Endothelial cell of umbilical vein (primary cell): ENCODE measurements around the gene S100Z. TPM values are rescaled to one million over a fixed set of nuclear protein-coding genes. Genes with fewer than 3 reads are reported as not detected.
A peak's percentile ranks its signal among the peaks of the same experiment; 100 is the strongest.

Experiments
- BruUV-seq: library from RNA; stranded (reverse); fragments of 400-500 nt; replicated peaks from 2 replicates; lab custom pipeline; 2021; lab: Mats Ljungman, UMichigan
- CTCF ChIA-PET: fragments of 300-600, 350-600 bp; sonication (Branson Sonifier 250); formaldehyde crosslinking; loops from one replicate; lab custom pipeline; 2021; ENCODE audit warnings: antibody characterized with exemption, inconsistent platforms; lab: Charles Lee
- POLR2A ChIA-PET: fragments of 300-600, 350-600 bp; sonication (Branson Sonifier 250); formaldehyde crosslinking; loops from one replicate; lab custom pipeline; 2021; ENCODE audit warnings: antibody characterized with exemption, inconsistent platforms; lab: Charles Lee
- DNase-seq: peaks from one replicate; pipeline ENCODE4 v3.0.0-alpha.2; 2011; ENCODE audit warnings: low read depth, low spot score
- FAIRE-seq: peaks from 2 replicates; lab custom pipeline; 2011; peaks lifted over from hg19 to GRCh38; lab: Jason Lieb, UNC
- H2AFZ ChIP-seq: 2 replicates; pipeline ENCODE4 v1.6.0; 2012; ENCODE audit warnings: low read depth, low read length, control low read depth, inconsistent platforms
- H3K27ac ChIP-seq: 2 replicates; pipeline ENCODE4 v1.5.1; 2011; ENCODE audit warnings: low read depth, mild to moderate bottlenecking, control low read depth, low read length, moderate library complexity; ENCODE audit not compliant: insufficient read depth
- H3K27me3 ChIP-seq, 2 experiments: 2 replicates each; pipeline versions ENCODE4 v1.6.0 to v1.6.1; 2011; ENCODE audit warnings: low read length in 2 of 2, mixed read lengths in 1 of 2; ENCODE audit not compliant: control insufficient read depth in 2 of 2, insufficient read depth in 2 of 2
- H3K36me3 ChIP-seq, 2 experiments: 2 replicates in 1 of 2; 3 replicates in 1 of 2; pipeline ENCODE4 v1.5.1; 2011; ENCODE audit warnings: low read length in 2 of 2, mild to moderate bottlenecking in 1 of 2, moderate library complexity in 1 of 2; ENCODE audit not compliant: control insufficient read depth in 2 of 2, insufficient read depth in 2 of 2; ENCODE audit errors: extremely low read depth in 1 of 2
- H3K4me1 ChIP-seq: 3 replicates; pipeline ENCODE4 v1.5.1; 2011; ENCODE audit warnings: mild to moderate bottlenecking, low read length; ENCODE audit not compliant: control insufficient read depth, insufficient read depth; ENCODE audit errors: extremely low read depth
- H3K4me2 ChIP-seq: 2 replicates; pipeline ENCODE4 v1.6.1; 2011; ENCODE audit warnings: low read length, control low read depth, mixed read lengths; ENCODE audit not compliant: insufficient read depth
- H3K4me3 ChIP-seq, 3 experiments: fragments of 200-600 bp in 1 of 3; sonication (generic), shearing (Covaris generic) in 1 of 3; replicated peaks in 1 of 3; 2 replicates each; pipeline ENCODE4 v1.5.1; 2011 to 2016; ENCODE audit warnings: control low read depth in 3 of 3, low read length in 3 of 3, mild to moderate bottlenecking in 2 of 3, inconsistent platforms in 1 of 3, low read depth in 1 of 3, moderate library complexity in 1 of 3; ENCODE audit not compliant: insufficient read depth in 1 of 3
- H3K79me2 ChIP-seq: 2 replicates; pipeline ENCODE4 v1.6.0; 2012; ENCODE audit warnings: low read length, inconsistent platforms; ENCODE audit not compliant: control insufficient read depth, insufficient read depth
- H3K9ac ChIP-seq: replicated peaks from 2 replicates; pipeline ENCODE3; 2011; ENCODE audit warnings: low read length, control low read depth; ENCODE audit not compliant: insufficient read depth; ENCODE audit errors: extremely low read depth
- H3K9me1 ChIP-seq: replicated peaks from 3 replicates; pipeline ENCODE4 v1.6.0; 2011; ENCODE audit warnings: mild to moderate bottlenecking, low read length; ENCODE audit not compliant: control insufficient read depth, insufficient read depth; ENCODE audit errors: extremely low read depth
- H3K9me3 ChIP-seq: replicated peaks from 2 replicates; pipeline ENCODE4 v1.5.1; 2012; ENCODE audit warnings: low read length, inconsistent platforms; ENCODE audit not compliant: control insufficient read depth, insufficient read depth
- H4K20me1 ChIP-seq: replicated peaks from 2 replicates; pipeline ENCODE3; 2011; ENCODE audit warnings: mild to moderate bottlenecking, low read length; ENCODE audit not compliant: control insufficient read depth, insufficient read depth; ENCODE audit errors: extremely low read depth
- EZH2 ChIP-seq: IDR thresholded peaks from 2 replicates; pipeline ENCODE4 v1.6.1; 2012; ENCODE audit warnings: borderline replicate concordance, low read depth, mild to moderate bottlenecking, moderate library complexity, low read length, inconsistent platforms; ENCODE audit not compliant: severe bottlenecking
- FOS ChIP-seq: IDR thresholded peaks from 2 replicates; pipeline ENCODE4 v1.6.1; 2011; ENCODE audit warnings: mild to moderate bottlenecking, low read length, moderate library complexity, borderline replicate concordance; ENCODE audit not compliant: insufficient read depth
- GATA2 ChIP-seq: IDR thresholded peaks from 2 replicates; pipeline ENCODE4 v1.7.0; 2011; ENCODE audit warnings: low read depth, mild to moderate bottlenecking, moderate library complexity, mixed read lengths, low read length; ENCODE audit not compliant: insufficient read length, insufficient read depth
- JUN ChIP-seq: IDR thresholded peaks from 2 replicates; pipeline ENCODE4 v1.6.1; 2011; ENCODE audit warnings: borderline replicate concordance, low read depth; ENCODE audit not compliant: insufficient read length, insufficient read depth
- MYC ChIP-seq: IDR thresholded peaks from one replicate; pipeline ENCODE4 v1.6.1; 2011; ENCODE audit warnings: mild to moderate bottlenecking, low read depth, low read length
- POLR2A ChIP-seq: IDR thresholded peaks from 2 replicates; pipeline ENCODE4 v1.6.1; 2012; ENCODE audit warnings: low read depth, mild to moderate bottlenecking, control low read depth, low read length
- POLR2AphosphoS5 ChIP-seq: IDR thresholded peaks from 2 replicates; pipeline ENCODE4 v1.6.1; 2012; ENCODE audit warnings: low read depth, mild to moderate bottlenecking, control low read depth, low read length, moderate library complexity; ENCODE audit not compliant: insufficient read depth
- dilution Hi-C: fragments of 300-500 bp; cut with MboI; formaldehyde crosslinking; loops from one replicate; pipeline ENCODE4 v1.15.0; 2019; ENCODE audit warnings: low sequenced_read_pairs; ENCODE audit not compliant: extremely low pct_ligation_motif_present
- intact Hi-C: fragments of 100-400 bp; cut with micrococcal nuclease; formaldehyde crosslinking; loops from one replicate; pipeline ENCODE4 v1.10.0; 2022
- polyA plus RNA-seq, 4 experiments: library from polyadenylated mRNA; depleted of rRNA in 3 of 4; stranded (reverse) in 3 of 4; unstranded in 1 of 4; fragments of >200 nt; gene quantifications; 2 replicates each; pipeline versions ENCODE4 v1.2.1 to v1.2.3, GENCODE V29; 2011 to 2012; ENCODE audit warnings: missing spikeins in 1 of 4
- total RNA-seq: library from RNA; stranded (reverse); gene quantifications from 2 replicates; pipeline ENCODE4 v1.2.3, GENCODE V29; 2021
- TF ChIP-seq, protein P1 (sequence below), 2 donors: IDR thresholded peaks; 1 replicate in 1 of 2; 2 replicates in 1 of 2; pipeline ENCODE4 v1.5.1; 2011; ENCODE audit warnings: low read length in 2 of 2, mild to moderate bottlenecking in 2 of 2, moderate library complexity in 2 of 2, control low read depth in 1 of 2, inconsistent platforms in 1 of 2, low read depth in 1 of 2; ENCODE audit not compliant: insufficient read depth in 1 of 2; ENCODE audit errors: extremely low read depth in 1 of 2
- TF ChIP-seq, protein P2 (sequence below): IDR thresholded peaks from 2 replicates; pipeline ENCODE4 v1.6.1; 2011; ENCODE audit not compliant: insufficient read depth, insufficient read length

S100Z gene
- total and polyA plus RNA-seq, 2 donors (not counting 3 experiments of a cell fraction or from before 2014, with no cell fraction given) = not detected

DNA sequence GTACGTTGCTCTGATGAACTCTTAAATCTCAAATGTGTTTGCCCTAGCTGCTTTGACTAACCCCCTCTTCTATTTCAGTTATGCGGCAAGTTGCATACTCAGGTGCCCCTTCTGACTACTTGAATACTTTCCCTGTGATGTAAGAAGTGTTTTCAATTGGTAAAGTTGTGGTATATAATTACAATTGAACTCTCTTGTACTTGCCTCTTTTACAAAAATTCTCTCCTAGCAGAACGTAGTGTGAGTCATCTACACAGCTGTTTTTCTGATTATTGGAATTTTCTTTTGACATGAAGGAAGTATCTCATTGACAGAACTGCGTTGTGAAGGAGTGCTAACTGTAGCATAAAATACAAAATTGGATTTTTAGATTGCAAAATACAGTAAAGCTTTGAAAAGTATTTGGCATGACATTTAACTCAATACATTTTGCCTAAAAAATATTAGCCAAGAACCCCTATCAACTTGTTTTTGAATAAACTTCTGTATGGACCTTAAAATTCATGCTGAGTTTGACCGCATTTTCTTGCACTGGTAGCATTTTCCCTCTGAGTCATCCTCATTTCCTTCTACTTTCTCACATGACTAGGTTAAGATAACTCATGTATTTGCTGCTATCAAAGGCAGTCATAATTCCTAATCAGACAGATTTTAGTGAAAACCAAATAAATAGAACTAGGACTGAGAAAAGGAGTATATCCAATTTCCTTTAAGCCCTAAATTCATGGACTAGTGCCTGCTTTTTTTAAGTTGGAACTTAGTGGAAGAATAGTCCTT, 109.4 kb downstream of the S100Z start:
- Histone ChIP-seq H3K4me2 (peak overlapping the region; percentile 66), H4K20me1 (no peaks in the 10 kb centered on the region), H3K36me3 (no peaks in the 10 kb centered on the region), H3K27me3 (peaks cover 12 to 13% of the 10 kb centered on the region in 2 experiments), H3K27ac (peak overlapping the region; percentile 9), H2AFZ (no peak overlapping the region), H3K4me3 (peak overlapping the region in 1 of 3 experiments; percentile 26), H3K9me1 (no peaks in the 10 kb centered on the region), H3K79me2 (no peaks in the 10 kb centered on the region), H3K9ac (no peak overlapping the region), H3K9me3 (no peaks in the 10 kb centered on the region), H3K4me1 (peaks cover 15% of the 10 kb centered on the region)
- DNase-seq (peak; percentile 83), FAIRE-seq (peak; percentile 61)
- TF ChIP-seq FOS (peak; percentile 69), MYC (no peak), POLR2A (no peak), EZH2 (no peak), JUN (peak; percentile 53), POLR2AphosphoS5 (no peak), GATA2 (no peak)
- TF ChIP-seq, protein P1, sequence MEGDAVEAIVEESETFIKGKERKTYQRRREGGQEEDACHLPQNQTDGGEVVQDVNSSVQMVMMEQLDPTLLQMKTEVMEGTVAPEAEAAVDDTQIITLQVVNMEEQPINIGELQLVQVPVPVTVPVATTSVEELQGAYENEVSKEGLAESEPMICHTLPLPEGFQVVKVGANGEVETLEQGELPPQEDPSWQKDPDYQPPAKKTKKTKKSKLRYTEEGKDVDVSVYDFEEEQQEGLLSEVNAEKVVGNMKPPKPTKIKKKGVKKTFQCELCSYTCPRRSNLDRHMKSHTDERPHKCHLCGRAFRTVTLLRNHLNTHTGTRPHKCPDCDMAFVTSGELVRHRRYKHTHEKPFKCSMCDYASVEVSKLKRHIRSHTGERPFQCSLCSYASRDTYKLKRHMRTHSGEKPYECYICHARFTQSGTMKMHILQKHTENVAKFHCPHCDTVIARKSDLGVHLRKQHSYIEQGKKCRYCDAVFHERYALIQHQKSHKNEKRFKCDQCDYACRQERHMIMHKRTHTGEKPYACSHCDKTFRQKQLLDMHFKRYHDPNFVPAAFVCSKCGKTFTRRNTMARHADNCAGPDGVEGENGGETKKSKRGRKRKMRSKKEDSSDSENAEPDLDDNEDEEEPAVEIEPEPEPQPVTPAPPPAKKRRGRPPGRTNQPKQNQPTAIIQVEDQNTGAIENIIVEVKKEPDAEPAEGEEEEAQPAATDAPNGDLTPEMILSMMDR (IDR thresholded peaks at IDR 0.05; ENCODE audit: extremely low read depth in 1 of 2, insufficient read depth in 1 of 2, low read depth in 1 of 2, low read length in 2 of 2) = no peak
- TF ChIP-seq, protein P2, sequence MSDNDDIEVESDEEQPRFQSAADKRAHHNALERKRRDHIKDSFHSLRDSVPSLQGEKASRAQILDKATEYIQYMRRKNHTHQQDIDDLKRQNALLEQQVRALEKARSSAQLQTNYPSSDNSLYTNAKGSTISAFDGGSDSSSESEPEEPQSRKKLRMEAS = no peak
- intact Hi-C loops = loop anchor here (1.0 to 5.0 kb wide), 3 partner anchors 71 to 128 kb away; partner anchors contain the start of genes AGGF1 and ZBED3
- CTCF ChIA-PET = interaction anchor here (1.5 kb wide), 1 partner anchor 118 kb away, joined by 4 read pairs; no protein-coding TSS in a partner anchor
- POLR2A ChIA-PET = no interaction called here
- dilution Hi-C loops = no loop called here
- no TSS peak for BruUV-seq
